Body of pancreas (tissue), 4 donors: ENCODE measurements around the gene ACYP2. TPM values are rescaled to one million over a fixed set of nuclear protein-coding genes. Genes with fewer than 3 reads are reported as not detected.
A peak's percentile ranks its signal among the peaks of the same experiment; 100 is the strongest.
"Not testable (repeated sequence)": the region's sequence is repeated elsewhere in the genome, so short reads cannot be mapped to it uniquely, and the experiment has no call there.

Experiments used
- ATAC-seq: fragments of 150-250 bp; one replicate; pipeline ENCODE4 v1.9.1; 2016
- DNase-seq, 4 donors: peaks; one replicate each; pipeline ENCODE4 v3.0.0-alpha.2; 2019
- H3K27ac ChIP-seq, 4 donors: fragments of 200-600 bp; sonication (generic); 1 replicate in 3 of 4; 2 replicates in 1 of 4; pipeline versions ENCODE4 v1.5.1 to v1.6.1; 2016 to 2019; ENCODE audit warnings: mild to moderate bottlenecking in 1 of 4, mixed read lengths in 1 of 4, moderate library complexity in 1 of 4
- H3K27me3 ChIP-seq, 2 donors: fragments of 200-600 bp; sonication (generic); one replicate each; pipeline ENCODE4 v1.6.0; 2016; ENCODE audit warnings: mild to moderate bottlenecking in 1 of 2
- H3K36me3 ChIP-seq, 2 donors: fragments of 200-600 bp; sonication (generic); replicated peaks in 1 of 2; 2 replicates each; pipeline ENCODE4 v1.5.1; 2016; ENCODE audit warnings: low read depth in 2 of 2; ENCODE audit not compliant: insufficient read depth in 1 of 2
- H3K4me1 ChIP-seq: fragments of 200-600 bp; sonication (generic); one replicate; pipeline ENCODE4 v1.6.0; 2016
- H3K4me3 ChIP-seq, 2 donors: fragments of 200-600 bp; sonication (generic); 1 replicate in 1 of 2; 2 replicates in 1 of 2; pipeline ENCODE4 v1.5.1; 2016 to 2019
- H3K9me3 ChIP-seq, 3 donors: fragments of 200-600 bp; sonication (generic); 1 replicate in 2 of 3; 2 replicates in 1 of 3; pipeline ENCODE4 v1.5.1; 2016
- CTCF ChIP-seq, 7 experiments: fragments of 450-650 bp in 4 of 7; fragments of 200-600 bp in 3 of 7; sonication (generic) in 3 of 7; IDR thresholded peaks; one replicate each; pipeline ENCODE4 v1.5.1; 2016 to 2019; ENCODE audit warnings: antibody characterized with exemption in 7 of 7
- POLR2A ChIP-seq, 3 donors: fragments of 450-650 bp; IDR thresholded peaks; one replicate each; pipeline ENCODE4 v1.6.1; 2016; ENCODE audit warnings: antibody characterized with exemption in 3 of 3, mild to moderate bottlenecking in 2 of 3
- WGBS, 2 donors: methylation state at CpG; one replicate each; pipeline ENCODE4 v1.1.5; 2017; 5-methylcytosine and 5-hydroxymethylcytosine counted together
- intact Hi-C: fragments of 100-400 bp; cut with DNase I; formaldehyde crosslinking; loops from one replicate; pipeline ENCODE4 v1.15.1; 2023
- total RNA-seq, 2 donors: library from RNA; depleted of rRNA; stranded (reverse); fragments of >200 nt; gene quantifications; one replicate each; pipeline ENCODE4 v1.1.0, GENCODE V29; 2016

ACYP2 gene
- total RNA-seq, 2 donors from 2014 or later: 2.6 to 11.2 TPM

- H3K27ac ChIP-seq: no peak overlapping the region
- DNase-seq: no peak
- H3K9me3 ChIP-seq: no peaks in the 10 kb centered on the region
- H3K27me3 ChIP-seq: no peaks in the 10 kb centered on the region
- no peak for ATAC-seq
- TF ChIP-seq CTCF (IDR thresholded peaks at IDR 0.05) (no peak), POLR2A (IDR thresholded peaks at IDR 0.05) (no peak)
- H3K4me1 ChIP-seq: no peaks in the 10 kb centered on the region
- intact Hi-C loops: no loop called here
- 60 to 67% methylated on average over 8 of the region's 8 CpGs for WGBS, 2 donors
- H3K36me3 ChIP-seq: no peaks in the 10 kb centered on the region
- H3K4me3 ChIP-seq: no peak overlapping the region
Observed at GRCh38 chr2:54318821-54319220, 203.4 kb downstream of the ACYP2 start.

- Histone ChIP-seq H3K27me3 (no peaks in the 10 kb centered on the region), H3K4me1 (no peaks in the 10 kb centered on the region), H3K4me3 (no peak overlapping the region), H3K9me3 (no peaks in the 10 kb centered on the region), H3K36me3 (no peaks in the 10 kb centered on the region), H3K27ac (no peak overlapping the region)
- 64 to 73% methylated on average over 2 of the region's 2 CpGs for WGBS, 2 donors
- intact Hi-C loops: no loop called here
- DNase-seq: no peak
- no peak for ATAC-seq
- no peak for TF ChIP-seq POLR2A (IDR thresholded peaks at IDR 0.05)
- TF ChIP-seq CTCF (IDR thresholded peaks at IDR 0.05): no peak
Observed at GRCh38 chr2:54321047-54321446, 205.6 kb downstream of the ACYP2 start.

GRCh38 chr2:54324517-54324916 is 209.1 kb downstream of the ACYP2 start:
- H3K27ac ChIP-seq, H3K9me3 ChIP-seq, DNase-seq, ATAC-seq, H3K27me3 ChIP-seq, intact Hi-C loops, H3K36me3 ChIP-seq, H3K4me3 ChIP-seq, H3K4me1 ChIP-seq: not testable (repeated sequence)
- 86 to 92% methylated on average over 2 of the region's 2 CpGs for WGBS, 2 donors

GRCh38 chr2:54325148-54325547 is 209.7 kb downstream of the ACYP2 start:
- no peak for ATAC-seq
- H3K27me3 ChIP-seq: no peaks in the 10 kb centered on the region
- DNase-seq: no peak
- intact Hi-C loops: no loop called here
- no peak overlapping the region for H3K27ac ChIP-seq
- no peaks in the 10 kb centered on the region for H3K36me3 ChIP-seq
- 89 to 100% methylated on average over 1 of the region's 1 CpG for WGBS, 2 donors
- peaks cover 8% of the 10 kb centered on the region for H3K4me1 ChIP-seq
- H3K4me3 ChIP-seq: no peak overlapping the region
- no peaks in the 10 kb centered on the region for H3K9me3 ChIP-seq
- no peak for TF ChIP-seq POLR2A (IDR thresholded peaks at IDR 0.05)

- 16 to 20% methylated on average over 5 of the region's 5 CpGs for WGBS, 2 donors
- ATAC-seq: no peak
- intact Hi-C loops: no loop called here
- H3K36me3 ChIP-seq: no peaks in the 10 kb centered on the region
- no peaks in the 10 kb centered on the region for H3K9me3 ChIP-seq
- no peak for TF ChIP-seq POLR2A (IDR thresholded peaks at IDR 0.05)
- no peak for TF ChIP-seq CTCF (IDR thresholded peaks at IDR 0.05)
- H3K4me3 ChIP-seq: no peak overlapping the region
- peaks cover 13% of the 10 kb centered on the region for H3K4me1 ChIP-seq
- H3K27me3 ChIP-seq: no peaks in the 10 kb centered on the region
- no peak for DNase-seq
- H3K27ac ChIP-seq: peak overlapping the region; percentile 68 to 86 (median 82)
Observed at GRCh38 chr2:54329482-54330161, 214.2 kb downstream of the ACYP2 start.
